Tibial nerve (tissue), 4 donors: Measurements from ENCODE around the gene TAGLN2. TPM values are rescaled to one million over a fixed set of nuclear protein-coding genes. Genes with fewer than 3 reads are reported as not detected.

ENCODE experiments used
- DNase-seq, 2 donors: peaks; one replicate each; pipeline ENCODE4 v3.0.0-alpha.2; 2019; ENCODE audit warnings: low spot score in 2 of 2
- H3K27ac ChIP-seq, 4 donors: fragments of 200-600 bp; sonication (generic) in 3 of 4; one replicate each; pipeline ENCODE4 v1.5.1; 2017 to 2019; ENCODE audit warnings: mild to moderate bottlenecking in 1 of 4
- H3K27me3 ChIP-seq, 2 donors: fragments of 200-600 bp; sonication (generic) in 1 of 2; one replicate each; pipeline versions ENCODE4 v1.5.1 to v1.6.0; 2017 to 2019
- H3K36me3 ChIP-seq, 3 donors: fragments of 200-600 bp; sonication (generic); one replicate each; pipeline ENCODE4 v1.5.1; 2018 to 2019
- H3K4me1 ChIP-seq, 4 donors: fragments of 200-600 bp; sonication (generic) in 3 of 4; one replicate each; pipeline ENCODE4 v1.5.1; 2017 to 2019
- H3K4me3 ChIP-seq, 4 donors: fragments of 200-600 bp; sonication (generic) in 3 of 4; one replicate each; pipeline ENCODE4 v1.5.1; 2017 to 2019; ENCODE audit warnings: mild to moderate bottlenecking in 1 of 4, moderate library complexity in 1 of 4
- H3K9me3 ChIP-seq, 4 donors: fragments of 200-600 bp; sonication (generic) in 3 of 4; one replicate each; pipeline ENCODE4 v1.5.1; 2017 to 2019
- CTCF ChIP-seq, 5 experiments: fragments of 200-600 bp in 3 of 5; fragments of 450-650 bp in 2 of 5; sonication (generic) in 3 of 5; IDR thresholded peaks; one replicate each; pipeline ENCODE4 v1.5.1; 2016 to 2019; ENCODE audit warnings: antibody characterized with exemption in 5 of 5, mild to moderate bottlenecking in 3 of 5, moderate library complexity in 2 of 5
- EP300 ChIP-seq, 2 donors: sonication (generic); formaldehyde crosslinking; IDR thresholded peaks; one replicate each; pipeline ENCODE4 v1.6.1; 2017; ENCODE audit warnings: antibody characterized with exemption in 2 of 2, mild to moderate bottlenecking in 1 of 2
- POLR2A ChIP-seq, 2 donors: fragments of 450-650 bp; IDR thresholded peaks; one replicate each; pipeline ENCODE4 v1.6.1; 2017; ENCODE audit warnings: antibody characterized with exemption in 2 of 2, mild to moderate bottlenecking in 2 of 2, moderate library complexity in 2 of 2
- WGBS, 2 donors: methylation state at CpG; one replicate each; pipeline ENCODE4 v1.1.5; 2018; 5-methylcytosine and 5-hydroxymethylcytosine counted together
- total RNA-seq, 4 donors: library from RNA; depleted of rRNA; stranded (reverse); fragments of >200 nt; gene quantifications; one replicate each; pipeline ENCODE4 v1.1.0, GENCODE V29; 2016

TAGLN2 gene
- total RNA-seq, 4 donors from 2014 or later, result 149 to 205 (median 168) TPM

GRCh38 chr1:159895836-159896545 is 29.3 kb downstream of the TAGLN2 start:
- Histone ChIP-seq H3K4me3 (no peak overlapping the region), H3K4me1 (peaks cover 0 to 30% (median 4%) of the 10 kb centered on the region in 4 donors), H3K9me3 (no peaks in the 10 kb centered on the region), H3K27ac (no peak overlapping the region), H3K27me3 (no peaks in the 10 kb centered on the region), H3K36me3 (no peaks in the 10 kb centered on the region)
- TF ChIP-seq CTCF (IDR thresholded peaks at IDR 0.05) (no peak), EP300 (IDR thresholded peaks at IDR 0.05) (peak in 1 of 2 donors; percentile 29)
- WGBS, 2 donors, result 50 to 56% methylated on average over 6 of the region's 6 CpGs
- no peak for DNase-seq

- no peaks in the 10 kb centered on the region for H3K9me3 ChIP-seq
- H3K36me3 ChIP-seq, result no peaks in the 10 kb centered on the region
- 63 to 67% methylated on average over 3 of the region's 3 CpGs for WGBS, 2 donors
- H3K4me3 ChIP-seq, result no peak overlapping the region
- H3K4me1 ChIP-seq, result peaks cover 0 to 30% (median 4%) of the 10 kb centered on the region in 4 donors
- H3K27me3 ChIP-seq, result no peaks in the 10 kb centered on the region
- no peak for DNase-seq
- no peak overlapping the region for H3K27ac ChIP-seq
- no peak for TF ChIP-seq EP300 (IDR thresholded peaks at IDR 0.05)
- no peak for TF ChIP-seq POLR2A (IDR thresholded peaks at IDR 0.05)
- TF ChIP-seq CTCF (IDR thresholded peaks at IDR 0.05), result no peak
Observed at GRCh38 chr1:159895286-159895685, 30.0 kb downstream of the TAGLN2 start.

- 81 to 83% methylated on average over 5 of the region's 5 CpGs for WGBS, 2 donors
Observed at GRCh38 chr1:159892944-159893343, 32.4 kb downstream of the TAGLN2 start.

GRCh38 chr1:159891275-159892157 is 33.8 kb downstream of the TAGLN2 start:
- H3K27ac ChIP-seq, result peak overlapping the region in 2 of 4 donors; percentile 9 to 13
- H3K36me3 ChIP-seq, result no peaks in the 10 kb centered on the region
- H3K27me3 ChIP-seq, result no peaks in the 10 kb centered on the region
- peak; percentile 63 to 79 for DNase-seq
- TF ChIP-seq POLR2A (IDR thresholded peaks at IDR 0.05), result peak in 1 of 2 donors; percentile 17
- TF ChIP-seq EP300 (IDR thresholded peaks at IDR 0.05), result peak in 1 of 2 donors; percentile 67
- TF ChIP-seq CTCF (IDR thresholded peaks at IDR 0.05), result peak; percentile 86 to 98 (median 92)
- WGBS, 2 donors, result 45 to 50% methylated on average over 7 of the region's 7 CpGs
- no peaks in the 10 kb centered on the region for H3K9me3 ChIP-seq
- H3K4me3 ChIP-seq, result no peak overlapping the region
- H3K4me1 ChIP-seq, result peaks cover 0 to 36% (median 12%) of the 10 kb centered on the region in 4 donors

More at GRCh38 chr1:159892944-159893343, 32.4 kb downstream of the TAGLN2 start:
- DNase-seq, result no peak
- Histone ChIP-seq H3K27me3 (no peaks in the 10 kb centered on the region), H3K27ac (no peak overlapping the region), H3K4me3 (no peak overlapping the region), H3K36me3 (no peaks in the 10 kb centered on the region), H3K9me3 (no peaks in the 10 kb centered on the region), H3K4me1 (peaks cover 0 to 37% (median 12%) of the 10 kb centered on the region in 4 donors)
- TF ChIP-seq EP300 (IDR thresholded peaks at IDR 0.05) (no peak), POLR2A (IDR thresholded peaks at IDR 0.05) (no peak), CTCF (IDR thresholded peaks at IDR 0.05) (no peak)

GRCh38 chr1:159890390-159890789 is 34.9 kb downstream of the TAGLN2 start:
- WGBS, 2 donors, result 78 to 79% methylated on average over 8 of the region's 8 CpGs
- DNase-seq, result no peak
- TF ChIP-seq CTCF (IDR thresholded peaks at IDR 0.05) (no peak), POLR2A (IDR thresholded peaks at IDR 0.05) (no peak), EP300 (IDR thresholded peaks at IDR 0.05) (no peak)

More at GRCh38 chr1:159890390-159890789, 34.9 kb downstream of the TAGLN2 start:
- Histone ChIP-seq H3K36me3 (no peaks in the 10 kb centered on the region), H3K4me1 (peaks cover 0 to 25% (median 12%) of the 10 kb centered on the region in 4 donors), H3K27ac (peak overlapping the region in 2 of 4 donors; percentile 38 to 52), H3K4me3 (no peak overlapping the region), H3K27me3 (no peaks in the 10 kb centered on the region), H3K9me3 (no peaks in the 10 kb centered on the region)
